BLaER1 treated with 17β-estradiol and CSF1 and Interleukin-3, amounts not matched to agents 10 nM and 100 nM (cell line): ENCODE results near the gene LSM2.
"Not testable (repeated sequence)": the region's sequence is repeated elsewhere in the genome, so short reads cannot be mapped to it uniquely, and the experiment has no call there.

Experiments
- H3K27ac ChIP-seq, 11 experiments: shearing (Covaris generic); formaldehyde crosslinking; 2 replicates each; pipeline ENCODE4 v1.8.1; 2022
- H3K27me3 ChIP-seq, 11 experiments: shearing (Covaris generic); formaldehyde crosslinking; 2 replicates each; pipeline ENCODE4 v1.8.1; 2022
- H3K36me3 ChIP-seq, 11 experiments: shearing (Covaris generic); formaldehyde crosslinking; 2 replicates each; pipeline ENCODE4 v1.8.1; 2022
- H3K4me1 ChIP-seq, 10 experiments: shearing (Covaris generic); formaldehyde crosslinking; 2 replicates each; pipeline ENCODE4 v1.8.1; 2022
- H3K4me2 ChIP-seq, 11 experiments: shearing (Covaris generic); formaldehyde crosslinking; 2 replicates each; pipeline ENCODE4 v1.8.1; 2022
- H3K4me3 ChIP-seq, 10 experiments: shearing (Covaris generic); formaldehyde crosslinking; 2 replicates each; pipeline ENCODE4 v1.8.1; 2022
- H3K9ac ChIP-seq, 11 experiments: shearing (Covaris generic); formaldehyde crosslinking; 2 replicates each; pipeline ENCODE4 v1.8.1; 2022
- H3K9me3 ChIP-seq, 11 experiments: shearing (Covaris generic); formaldehyde crosslinking; replicated peaks in 1 of 11; 2 replicates each; pipeline ENCODE4 v1.8.1; 2022
- H4K20me1 ChIP-seq, 11 experiments: shearing (Covaris generic); formaldehyde crosslinking; 2 replicates each; pipeline ENCODE4 v1.8.1; 2022
- Cebpa-rat ChIP-seq, 11 experiments: shearing (Covaris generic); IDR thresholded peaks; 2 replicates each; pipeline ENCODE4 v1.8.1; 2022

LSM2 gene

GRCh38 chr6:31806470-31807272 lies at the start of gene LSM2:
LSM2 (minus strand) TSS chr6:31806966; CDS start chr6:31806757, 209 bp downstream.
- no peak for TF ChIP-seq Cebpa-rat (IDR thresholded peaks at IDR 0.05)
- peaks cover 25 to 41% (median 36%) of the 10 kb centered on the region in 10 experiments for H3K4me1 ChIP-seq

GRCh38 chr6:31851980-31852718 lies 45.4 kb upstream of the LSM2 start:
- not testable (repeated sequence) for H3K4me1 ChIP-seq, H3K4me3 ChIP-seq, H4K20me1 ChIP-seq, H3K4me2 ChIP-seq, H3K9ac ChIP-seq, H3K27me3 ChIP-seq, H3K27ac ChIP-seq
- peaks cover 0 to 25% (median 5%) of the 10 kb centered on the region in 11 experiments; a peak in 12 of 22 replicates for H3K36me3 ChIP-seq
- H3K9me3 ChIP-seq, result peaks cover 6 to 24% (median 16%) of the 10 kb centered on the region in 11 experiments; a peak in 20 of 22 replicates

More at GRCh38 chr6:31806470-31807272, at the start of gene LSM2:
- Histone ChIP-seq H3K4me2 (peak within 1 kb of the TSS; percentile 77 to 96 (median 89)), H3K9me3 (no peaks in the 10 kb centered on the region), H3K27ac (peak within 1 kb of the TSS; percentile 65 to 91 (median 85)), H3K9ac (peak within 1 kb of the TSS; percentile 82 to 91 (median 88)), H3K36me3 (peaks cover 17 to 38% (median 34%) of the 10 kb centered on the region in 11 experiments), H3K4me3 (peak within 1 kb of the TSS; percentile 65 to 80 (median 78)), H4K20me1 (no peaks in the 10 kb centered on the region), H3K27me3 (no peaks in the 10 kb centered on the region)

- no peak overlapping the region for H3K9ac ChIP-seq
- peaks cover 6 to 24% (median 16%) of the 10 kb centered on the region in 11 experiments; a peak in 20 of 22 replicates for H3K9me3 ChIP-seq
- no peak overlapping the region for H3K27ac ChIP-seq
- no peaks in the 10 kb centered on the region; a peak in 1 of 22 replicates for H4K20me1 ChIP-seq
- no peak overlapping the region for H3K4me2 ChIP-seq
- H3K4me1 ChIP-seq, result no peaks in the 10 kb centered on the region
- peaks cover 0 to 18% (median 4%) of the 10 kb centered on the region in 11 experiments; a peak in 8 of 22 replicates for H3K36me3 ChIP-seq
- no peak for TF ChIP-seq Cebpa-rat (IDR thresholded peaks at IDR 0.05)
- H3K4me3 ChIP-seq, result no peak overlapping the region
- no peaks in the 10 kb centered on the region for H3K27me3 ChIP-seq
Observed at GRCh38 chr6:31851485-31851832, 44.7 kb upstream of the LSM2 start.

- TF ChIP-seq Cebpa-rat (IDR thresholded peaks at IDR 0.05), result no peak
- no peaks in the 10 kb centered on the region for H3K4me1 ChIP-seq
- H3K27me3 ChIP-seq, result no peaks in the 10 kb centered on the region
- H3K9me3 ChIP-seq, result peaks cover 6 to 24% (median 16%) of the 10 kb centered on the region in 11 experiments; a peak in 20 of 22 replicates
- H3K36me3 ChIP-seq, result peaks cover 0 to 13% (median 4%) of the 10 kb centered on the region in 11 experiments; a peak in 8 of 22 replicates
- no peak overlapping the region for H3K4me2 ChIP-seq
- H3K4me3 ChIP-seq, result no peak overlapping the region
- no peaks in the 10 kb centered on the region; a peak in 1 of 22 replicates for H4K20me1 ChIP-seq
- H3K27ac ChIP-seq, result no peak overlapping the region
- no peak overlapping the region for H3K9ac ChIP-seq
Observed at GRCh38 chr6:31850765-31851484, 44.2 kb upstream of the LSM2 start.

GRCh38 chr6:31847276-31847978 lies 40.7 kb upstream of the LSM2 start:
- H3K4me3 ChIP-seq, result no peak overlapping the region
- H3K27ac ChIP-seq, result no peak overlapping the region
- H3K27me3 ChIP-seq, result no peaks in the 10 kb centered on the region
- H3K4me2 ChIP-seq, result no peak overlapping the region
- H3K4me1 ChIP-seq, result peaks cover 0 to 9% (median 2%) of the 10 kb centered on the region in 10 experiments; a peak in 6 of 20 replicates
- no peak overlapping the region for H3K9ac ChIP-seq
- no peak for TF ChIP-seq Cebpa-rat (IDR thresholded peaks at IDR 0.05)
- peaks cover 0 to 6% (median 0%) of the 10 kb centered on the region in 11 experiments; a peak in 2 of 22 replicates for H3K36me3 ChIP-seq
- H3K9me3 ChIP-seq, result peaks cover 0 to 8% (median 0%) of the 10 kb centered on the region in 11 experiments; a peak in 9 of 22 replicates
- H4K20me1 ChIP-seq, result peaks cover 0 to 25% (median 8%) of the 10 kb centered on the region in 11 experiments; a peak in 12 of 22 replicates

- H3K9me3 ChIP-seq, result no peaks in the 10 kb centered on the region; a peak in 1 of 22 replicates
- H3K27ac ChIP-seq, result no peak overlapping the region
- H3K9ac ChIP-seq, result no peak overlapping the region
- H3K4me1 ChIP-seq, result peaks cover 3 to 15% (median 9%) of the 10 kb centered on the region in 10 experiments; a peak in 14 of 20 replicates
- no peak for TF ChIP-seq Cebpa-rat (IDR thresholded peaks at IDR 0.05)
- no peaks in the 10 kb centered on the region for H3K27me3 ChIP-seq
- H3K4me3 ChIP-seq, result no peak overlapping the region
- peaks cover 19 to 34% (median 25%) of the 10 kb centered on the region in 11 experiments for H3K36me3 ChIP-seq
- H4K20me1 ChIP-seq, result peaks cover 21 to 54% (median 36%) of the 10 kb centered on the region in 11 experiments
- peak overlapping the region in 3 of 11 experiments; percentile 22 to 41 (median 36); a peak in 5 of 22 replicates for H3K4me2 ChIP-seq
Observed at GRCh38 chr6:31844507-31844906, 37.7 kb upstream of the LSM2 start.

- TF ChIP-seq Cebpa-rat (IDR thresholded peaks at IDR 0.05), result no peak
- Histone ChIP-seq H3K36me3 (peaks cover 43 to 59% (median 50%) of the 10 kb centered on the region in 11 experiments), H3K4me2 (no peak overlapping the region), H3K9ac (no peak overlapping the region; a peak in 1 of 22 replicates), H3K9me3 (no peaks in the 10 kb centered on the region; a peak in 1 of 22 replicates), H3K4me3 (no peak overlapping the region), H3K4me1 (peaks cover 28 to 39% (median 33%) of the 10 kb centered on the region in 10 experiments), H4K20me1 (peaks cover 46 to 79% (median 61%) of the 10 kb centered on the region in 11 experiments), H3K27me3 (no peaks in the 10 kb centered on the region), H3K27ac (0 out of 22 replicates have a peak overlapping the region, but pooled peaks of 1 of the 11 experiments have one; percentile 7)
Observed at GRCh38 chr6:31842053-31842452, 35.3 kb upstream of the LSM2 start.

- peak overlapping the region in 7 of 10 experiments; percentile 38 to 96 (median 90); a peak in 5 of 20 replicates for H3K4me3 ChIP-seq
- peaks cover 59 to 88% (median 75%) of the 10 kb centered on the region in 11 experiments for H4K20me1 ChIP-seq
- 0 out of 22 replicates have a peak overlapping the region, but pooled peaks of 1 of the 11 experiments have one; percentile 4 for H3K27ac ChIP-seq
- H3K4me2 ChIP-seq, result peak overlapping the region in 10 of 11 experiments; percentile 27 to 98 (median 95); a peak in 13 of 22 replicates
- not testable (repeated sequence) for H3K27me3 ChIP-seq, H3K9me3 ChIP-seq
- H3K4me1 ChIP-seq, result peaks cover 29 to 43% (median 34%) of the 10 kb centered on the region in 10 experiments
- peaks cover 51 to 67% (median 60%) of the 10 kb centered on the region in 11 experiments for H3K36me3 ChIP-seq
- peak overlapping the region in 1 of 11 experiments; percentile 8; a peak in 1 of 22 replicates for H3K9ac ChIP-seq
Observed at GRCh38 chr6:31839779-31840126, 33.0 kb upstream of the LSM2 start.
